OCI-LY7 (cell line): ENCODE measurements around the gene TRMU.

Source experiments
- EZH2phosphoT487 ChIP-seq: fragments of 200-600 bp; sonication (generic); IDR thresholded peaks from 2 replicates; pipeline ENCODE4 v1.6.1; 2018; ENCODE audit warnings: low read depth, borderline replicate concordance, mild to moderate bottlenecking, mixed run types, antibody characterized with exemption, low read length, moderate library complexity, mixed read lengths
- TF ChIP-seq, protein P1 (sequence below): fragments of 200-600 bp; sonication (generic); conservative IDR thresholded peaks from 2 replicates; pipeline ENCODE4 v1.5.1; 2014; ENCODE audit warnings: mild to moderate bottlenecking, antibody characterized with exemption, low read length, moderate library complexity, mixed read lengths

DNA sequence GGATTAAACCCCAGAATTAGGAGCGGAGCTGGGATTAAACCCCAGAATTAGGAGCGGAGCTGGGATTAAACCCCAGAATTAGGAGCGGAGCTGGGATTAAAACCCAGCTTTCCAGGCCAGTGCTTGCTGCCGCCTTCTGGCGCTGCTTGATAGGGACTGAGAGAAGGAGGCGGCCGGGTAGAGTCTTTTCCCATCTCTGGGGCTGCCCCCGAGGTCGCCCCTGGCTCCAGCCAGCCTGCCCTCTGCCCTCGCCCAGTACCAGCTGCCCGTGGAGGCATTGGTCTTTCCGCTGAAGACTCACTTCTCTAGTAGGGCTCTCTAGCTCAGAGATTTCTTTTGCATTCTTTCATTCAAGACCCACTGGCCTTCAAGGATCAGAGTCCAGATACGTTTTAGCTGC, 5.2 kb downstream of the TRMU start:
- no peak for TF ChIP-seq EZH2phosphoT487
- TF ChIP-seq, protein P1, sequence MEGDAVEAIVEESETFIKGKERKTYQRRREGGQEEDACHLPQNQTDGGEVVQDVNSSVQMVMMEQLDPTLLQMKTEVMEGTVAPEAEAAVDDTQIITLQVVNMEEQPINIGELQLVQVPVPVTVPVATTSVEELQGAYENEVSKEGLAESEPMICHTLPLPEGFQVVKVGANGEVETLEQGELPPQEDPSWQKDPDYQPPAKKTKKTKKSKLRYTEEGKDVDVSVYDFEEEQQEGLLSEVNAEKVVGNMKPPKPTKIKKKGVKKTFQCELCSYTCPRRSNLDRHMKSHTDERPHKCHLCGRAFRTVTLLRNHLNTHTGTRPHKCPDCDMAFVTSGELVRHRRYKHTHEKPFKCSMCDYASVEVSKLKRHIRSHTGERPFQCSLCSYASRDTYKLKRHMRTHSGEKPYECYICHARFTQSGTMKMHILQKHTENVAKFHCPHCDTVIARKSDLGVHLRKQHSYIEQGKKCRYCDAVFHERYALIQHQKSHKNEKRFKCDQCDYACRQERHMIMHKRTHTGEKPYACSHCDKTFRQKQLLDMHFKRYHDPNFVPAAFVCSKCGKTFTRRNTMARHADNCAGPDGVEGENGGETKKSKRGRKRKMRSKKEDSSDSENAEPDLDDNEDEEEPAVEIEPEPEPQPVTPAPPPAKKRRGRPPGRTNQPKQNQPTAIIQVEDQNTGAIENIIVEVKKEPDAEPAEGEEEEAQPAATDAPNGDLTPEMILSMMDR = no peak
